Smooth muscle cell (in vitro differentiated cells): Measurements from ENCODE around the gene LRRC51. TPM values are rescaled to one million over a fixed set of nuclear protein-coding genes. Genes with fewer than 3 reads are reported as not detected.

Experiments
- DNase-seq: peaks from one replicate; lab custom pipeline; 2025; ENCODE audit not compliant: unreplicated experiment; lab: John Stamatoyannopoulos, UW
- H2AFZ ChIP-seq: fragments of 200-600 bp; sonication (generic); 2 replicates; pipeline ENCODE4 v1.6.0; 2016; ENCODE audit warnings: antibody characterized with exemption, low read depth, mild to moderate bottlenecking
- H3F3A ChIP-seq: fragments of 200-600 bp; sonication (generic); 2 replicates; pipeline ENCODE4 v1.6.0; 2017; ENCODE audit warnings: antibody characterized with exemption, low read depth
- H3K27ac ChIP-seq: fragments of 200-600 bp; sonication (generic); 2 replicates; pipeline ENCODE4 v1.5.1; 2016; ENCODE audit warnings: low read depth, mild to moderate bottlenecking
- H3K27me3 ChIP-seq: fragments of 200-600 bp; sonication (generic); 2 replicates; pipeline ENCODE4 v1.6.1; 2016; ENCODE audit warnings: low read depth, mild to moderate bottlenecking
- H3K36me3 ChIP-seq: fragments of 200-600 bp; sonication (generic); 2 replicates; pipeline ENCODE4 v1.5.1; 2016; ENCODE audit warnings: low read depth
- H3K4me1 ChIP-seq: fragments of 200-600 bp; sonication (generic); 2 replicates; pipeline ENCODE4 v1.5.1; 2016; ENCODE audit warnings: low read depth
- H3K4me2 ChIP-seq: fragments of 200-600 bp; sonication (generic); 2 replicates; pipeline ENCODE4 v1.6.0; 2016; ENCODE audit warnings: mild to moderate bottlenecking
- H3K4me3 ChIP-seq: fragments of 200-600 bp; sonication (generic); 2 replicates; pipeline ENCODE4 v1.5.1; 2016; ENCODE audit warnings: mild to moderate bottlenecking
- H3K79me2 ChIP-seq: fragments of 200-600 bp; sonication (generic); 2 replicates; pipeline ENCODE4 v1.6.0; 2016; ENCODE audit warnings: low read depth, mild to moderate bottlenecking
- H3K9ac ChIP-seq: fragments of 200-600 bp; sonication (generic); 2 replicates; pipeline ENCODE4 v1.6.0; 2016; ENCODE audit warnings: low read depth
- H3K9me3 ChIP-seq: fragments of 200-600 bp; sonication (generic); replicated peaks from 2 replicates; pipeline ENCODE4 v1.5.1; 2016; ENCODE audit warnings: low read depth
- H4K20me1 ChIP-seq: fragments of 200-600 bp; sonication (generic); 2 replicates; pipeline ENCODE4 v1.6.0; 2016; ENCODE audit warnings: low read depth
- CTCF ChIP-seq: fragments of 200-600 bp; sonication (generic); IDR thresholded peaks from 2 replicates; pipeline ENCODE4 v1.5.1; 2017; ENCODE audit warnings: borderline replicate concordance, mild to moderate bottlenecking, antibody characterized with exemption; ENCODE audit not compliant: insufficient read depth, poor library complexity, severe bottlenecking
- WGBS: methylation state at CpG from one replicate; pipeline ENCODE4 v1.1.7; 2016; ENCODE audit warnings: low lambda C conversion rate; 5-methylcytosine and 5-hydroxymethylcytosine counted together
- polyA plus RNA-seq: library from polyadenylated mRNA; unstranded; fragments of >200 nt; fragmentation: Nextera tagmentation; extraction: Ambion mirVana; gene quantifications from 2 replicates; pipeline ENCODE4 v1.2.1, GENCODE V29; 2016
- total RNA-seq: library from RNA; depleted of rRNA; stranded (reverse); fragments of >200 nt; gene quantifications from 2 replicates; pipeline ENCODE4 v1.2.3, GENCODE V29; 2014

LRRC51 gene
- total and polyA plus RNA-seq, 2 experiments from 2014 or later = 1.1 to 6.1 TPM

DNA sequence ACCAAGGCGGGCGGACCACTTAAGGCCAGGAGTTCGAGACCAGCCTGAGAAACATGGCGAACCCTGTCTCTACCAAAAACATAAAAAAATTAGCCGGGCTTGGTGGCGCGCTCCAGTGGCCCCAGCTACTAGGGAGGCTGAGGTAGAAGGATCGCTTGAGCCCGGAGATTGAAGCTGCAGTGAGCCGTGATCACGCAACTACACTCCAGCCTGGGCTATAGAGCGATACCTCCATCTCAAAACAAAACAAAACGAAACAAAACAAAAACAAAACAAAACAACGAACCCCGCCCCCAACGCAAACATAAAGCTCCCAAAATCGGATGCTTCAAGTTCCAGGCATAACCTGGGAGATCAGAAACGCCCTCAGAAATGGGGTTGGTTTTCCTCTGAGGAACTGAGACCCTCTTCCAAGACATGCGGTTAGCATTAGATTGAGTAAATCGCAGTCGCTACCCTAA lies 564 bp downstream of the LRRC51 start:
- peak overlapping the region; percentile 82 for H3K4me3 ChIP-seq
- H3K79me2 ChIP-seq = peaks cover 33% of the 10 kb centered on the region
- no peaks in the 10 kb centered on the region for H3K9me3 ChIP-seq
- H3F3A ChIP-seq = peaks cover 9% of the 10 kb centered on the region
- peak overlapping the region; percentile 87 for H3K9ac ChIP-seq
- DNase-seq = no peak
- 82% methylated on average over 21 of the region's 21 CpGs for WGBS
- peak overlapping the region; percentile 92 for H3K27ac ChIP-seq
- H2AFZ ChIP-seq = peak overlapping the region; percentile 64
- H3K4me1 ChIP-seq = peaks cover 11% of the 10 kb centered on the region
- TF ChIP-seq CTCF = no peak
- peak overlapping the region; percentile 88 for H3K4me2 ChIP-seq
- H4K20me1 ChIP-seq = no peaks in the 10 kb centered on the region
- no peaks in the 10 kb centered on the region for H3K36me3 ChIP-seq
- H3K27me3 ChIP-seq = no peaks in the 10 kb centered on the region

DNA sequence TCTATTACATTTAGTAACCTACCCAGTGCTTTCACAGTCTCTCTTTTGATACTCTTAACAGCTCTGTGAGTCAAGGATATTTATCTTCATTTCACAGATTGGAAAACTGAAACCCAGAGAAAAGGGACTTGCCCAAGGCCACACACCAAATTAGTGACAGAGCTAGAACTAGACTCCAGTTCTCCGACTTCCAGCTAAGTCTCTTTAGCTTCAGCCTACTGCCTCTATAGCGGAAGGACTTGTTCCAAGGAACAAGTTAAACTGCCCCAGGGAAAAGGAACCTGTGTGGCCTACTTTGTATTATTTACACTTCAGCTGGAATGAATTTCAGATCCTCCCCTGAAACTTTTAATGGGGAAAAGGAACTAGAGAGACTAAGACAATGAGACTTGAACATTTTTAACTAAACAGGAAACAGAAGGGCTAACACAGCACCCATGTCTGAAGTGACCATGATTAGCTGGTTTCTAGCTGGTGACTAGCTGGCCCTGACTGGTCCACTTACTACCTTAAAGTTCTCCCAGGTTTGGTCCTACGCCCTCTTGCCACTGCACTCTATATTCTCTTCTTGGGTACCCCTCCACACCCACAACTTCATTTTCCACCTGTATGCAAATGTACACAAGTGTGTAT lies 1.3 kb downstream of the LRRC51 start:
- peaks cover 3% of the 10 kb centered on the region for H3F3A ChIP-seq
- DNase-seq = no peak
- H3K36me3 ChIP-seq = no peaks in the 10 kb centered on the region
- no peaks in the 10 kb centered on the region for H3K27me3 ChIP-seq
- H3K9ac ChIP-seq = peak overlapping the region; percentile 27
- H3K27ac ChIP-seq = peak overlapping the region; percentile 92
- H4K20me1 ChIP-seq = no peaks in the 10 kb centered on the region
- no peak for TF ChIP-seq CTCF
- H3K9me3 ChIP-seq = no peaks in the 10 kb centered on the region
- no peak overlapping the region for H3K4me3 ChIP-seq
- H3K4me1 ChIP-seq = peaks cover 10% of the 10 kb centered on the region
- peaks cover 26% of the 10 kb centered on the region for H3K79me2 ChIP-seq
- H3K4me2 ChIP-seq = no peak overlapping the region
- WGBS = 83% methylated on average over 3 of the region's 3 CpGs
- H2AFZ ChIP-seq = no peak overlapping the region

DNA sequence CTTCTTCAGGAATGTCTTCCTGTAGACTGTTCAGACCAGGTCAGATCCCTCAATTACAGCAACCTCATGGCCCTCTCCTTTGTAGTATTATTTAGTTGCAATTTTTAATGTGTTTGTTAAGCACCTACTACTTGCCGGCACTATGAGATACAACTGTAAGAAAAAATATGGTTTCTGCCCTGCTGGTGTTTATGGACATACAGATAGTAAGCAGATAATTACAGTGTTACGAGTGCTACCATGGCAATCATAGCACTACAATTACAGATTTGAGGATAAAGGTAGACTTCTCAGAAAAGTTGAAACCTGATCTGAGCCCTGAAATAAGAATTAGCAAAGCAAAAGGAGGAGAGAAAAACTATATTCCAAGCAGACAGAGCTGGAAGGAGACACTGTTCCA lies 2.8 kb downstream of the LRRC51 start:
- Histone ChIP-seq H3K36me3 (no peaks in the 10 kb centered on the region), H3F3A (no peaks in the 10 kb centered on the region), H3K4me3 (no peak overlapping the region), H3K79me2 (peaks cover 11% of the 10 kb centered on the region), H3K27ac (peak overlapping the region; percentile 36), H3K27me3 (no peaks in the 10 kb centered on the region), H3K9me3 (no peaks in the 10 kb centered on the region), H4K20me1 (no peaks in the 10 kb centered on the region), H3K4me2 (no peak overlapping the region), H2AFZ (no peak overlapping the region), H3K4me1 (peaks cover 4% of the 10 kb centered on the region), H3K9ac (no peak overlapping the region)
- no peak for TF ChIP-seq CTCF
- no peak for DNase-seq
- 90% methylated on average over 2 of the region's 2 CpGs for WGBS

DNA sequence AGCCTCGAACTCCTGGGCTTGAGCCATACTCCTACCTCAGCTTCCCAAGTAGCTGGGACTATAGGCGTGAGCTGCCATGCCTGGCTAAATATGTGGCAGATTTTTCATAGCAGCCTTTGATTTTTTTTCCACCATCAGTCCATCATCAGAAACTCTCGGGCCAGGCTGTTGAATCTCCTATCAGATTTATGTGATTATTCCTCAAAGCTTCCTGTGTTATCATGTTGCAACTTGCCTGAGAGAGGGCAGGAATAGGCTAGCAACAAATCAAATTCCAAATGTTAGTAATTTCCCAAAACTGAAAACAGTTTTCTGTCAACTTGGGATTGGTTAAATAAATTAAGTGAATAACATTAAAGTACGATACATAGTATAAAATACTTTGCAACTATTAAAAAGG lies 3.4 kb downstream of the LRRC51 start:
- H3K36me3 ChIP-seq = no peaks in the 10 kb centered on the region
- no peak overlapping the region for H3K4me2 ChIP-seq
- no peak overlapping the region for H3K9ac ChIP-seq
- no peak for DNase-seq
- no peak for TF ChIP-seq CTCF
- no peaks in the 10 kb centered on the region for H3K9me3 ChIP-seq
- no peaks in the 10 kb centered on the region for H3F3A ChIP-seq
- 87% methylated on average over 4 of the region's 4 CpGs for WGBS
- no peak overlapping the region for H3K27ac ChIP-seq
- no peaks in the 10 kb centered on the region for H3K27me3 ChIP-seq
- H2AFZ ChIP-seq = no peak overlapping the region
- H3K79me2 ChIP-seq = peaks cover 9% of the 10 kb centered on the region
- H3K4me3 ChIP-seq = no peak overlapping the region
- no peaks in the 10 kb centered on the region for H4K20me1 ChIP-seq
- H3K4me1 ChIP-seq = peaks cover 3% of the 10 kb centered on the region
